Left lung (tissue), 10 donors: ENCODE measurements around the gene SSUH2. TPM values are rescaled to one million over a fixed set of nuclear protein-coding genes. Genes with fewer than 3 reads are reported as not detected.

Experiments
- ATAC-seq: fragments of 200-7000 bp; cut with Tn5 transposase; one replicate; pipeline ENCODE4 v1.9.1; 2020; ENCODE audit warnings: moderate library complexity
- DNase-seq, 4 donors: peaks; one replicate each; pipeline ENCODE4 v3.0.0-alpha.2; 2013 to 2020
- H3K27ac ChIP-seq, 2 donors: fragments of 200-600 bp; sonication (generic) in 1 of 2; one replicate each; pipeline versions ENCODE4 v1.5.0 to v1.8.0; 2020 to 2021
- H3K27me3 ChIP-seq, 2 donors: fragments of 200-600 bp; sonication (generic) in 1 of 2; one replicate each; pipeline versions ENCODE4 v1.5.0 to v1.8.0; 2020 to 2021
- H3K36me3 ChIP-seq, 2 donors: fragments of 200-600 bp; sonication (generic) in 1 of 2; one replicate each; pipeline versions ENCODE4 v1.5.0 to v1.8.0; 2020 to 2021
- H3K4me1 ChIP-seq, 2 donors: fragments of 200-600 bp; one replicate each; pipeline ENCODE4 v1.8.0; 2021
- H3K4me3 ChIP-seq, 2 donors: fragments of 200-600 bp; sonication (generic) in 1 of 2; one replicate each; pipeline versions ENCODE4 v1.5.0 to v1.8.0; 2020 to 2021; ENCODE audit warnings: mild to moderate bottlenecking in 1 of 2
- H3K9me3 ChIP-seq, 2 donors: fragments of 200-600 bp; sonication (generic) in 1 of 2; one replicate each; pipeline versions ENCODE4 v1.5.0 to v1.8.0; 2020 to 2021
- intact Hi-C, 2 donors: fragments of 100-400 bp; cut with DNase I; formaldehyde crosslinking; loops; one replicate each; pipeline versions ENCODE4 v1.11.2 to v1.14.2; 2022
- polyA plus RNA-seq, 6 donors: library from polyadenylated mRNA; unstranded; fragments of 120-200 nt; gene quantifications; one replicate each; pipeline ENCODE4 v1.2.1, GENCODE V29; 2013; ENCODE audit not compliant: insufficient read length in 6 of 6
- total RNA-seq, 2 donors: library from RNA; stranded (reverse); fragmentation: NEBNext Ultra II Directional; extraction: Animal tissue kit (Norgen Biotek cat#: 25700); gene quantifications; one replicate each; pipeline ENCODE4 v1.2.1, GENCODE V29; 2021
- TF ChIP-seq, protein P1 (sequence below), 2 donors: fragments of 200-600 bp; sonication (generic) in 1 of 2; IDR thresholded peaks; one replicate each; pipeline versions ENCODE4 v1.5.0 to v1.8.0; 2021; ENCODE audit warnings: antibody characterized with exemption in 2 of 2
- donor health status: DM: no; HTN: yes; CAD: no.
- donor health status: DM: no; HTN: no; CAD: no.

The SSUH2 gene
- total and polyA plus RNA-seq, 8 donors, result 0.29 to 3.1 (median 1.8) TPM

DNA sequence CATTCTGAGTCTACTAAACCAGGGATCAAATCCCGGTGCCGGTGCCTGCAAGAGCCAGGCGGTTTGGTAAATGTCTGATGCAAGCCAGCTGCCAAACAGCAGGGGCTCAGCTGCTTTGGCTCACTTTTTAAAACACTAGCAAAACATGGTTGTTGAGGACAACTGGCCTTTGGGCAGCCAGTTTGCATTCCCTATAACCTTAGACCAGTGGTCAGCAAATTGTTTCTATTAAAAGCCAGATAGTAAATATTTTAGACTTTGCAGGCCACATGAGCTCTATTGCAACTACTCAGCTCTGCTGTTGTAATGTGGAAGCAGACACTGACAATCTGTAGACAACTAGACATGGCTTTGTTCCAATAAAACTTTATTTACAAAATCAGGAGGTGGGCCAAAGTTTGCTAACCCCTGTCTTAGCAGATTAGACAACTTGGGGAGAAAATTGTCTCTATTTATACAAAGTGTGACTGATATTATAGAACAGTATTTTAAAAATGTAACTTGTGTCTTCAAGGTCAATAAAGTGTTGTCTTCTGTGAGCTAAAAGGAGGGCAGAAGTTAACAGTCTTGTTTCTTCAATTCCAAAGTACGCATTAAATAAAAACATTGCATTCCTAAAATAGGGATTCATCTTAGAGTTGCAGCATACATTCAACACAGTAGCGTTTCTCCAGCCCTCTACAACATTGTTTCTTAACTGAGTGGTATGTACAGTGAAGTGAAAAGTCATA, 67.6 kb downstream of the SSUH2 start:
- H3K27ac ChIP-seq, result peak overlapping the region in 1 of 2 donors; percentile 57

DNA sequence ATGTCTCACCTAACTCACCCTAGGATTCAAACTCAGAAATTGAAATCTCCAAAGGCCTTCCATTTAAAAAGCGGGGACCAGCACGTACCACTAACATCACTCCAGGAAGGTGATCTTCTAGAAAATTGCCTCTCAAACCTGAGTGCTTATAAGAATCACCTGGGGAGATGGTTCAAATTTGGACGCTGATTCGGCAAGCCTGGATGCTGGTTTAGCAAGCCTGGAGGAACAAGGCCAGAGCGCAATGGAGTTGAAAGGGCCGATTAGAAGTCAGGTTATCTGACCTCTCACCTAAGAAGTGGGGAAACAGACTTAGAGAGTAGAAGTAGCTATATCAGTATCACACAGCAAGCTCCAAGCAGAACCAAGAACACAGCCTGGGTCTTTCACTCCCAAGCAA, 68.2 kb downstream of the SSUH2 start:
- intact Hi-C loops, result no loop called here
- Histone ChIP-seq H3K27ac (peak overlapping the region in 1 of 2 donors; percentile 57), H3K4me3 (no peak overlapping the region), H3K27me3 (no peaks in the 10 kb centered on the region), H3K36me3 (peaks cover 0 to 6% of the 10 kb centered on the region in 2 donors), H3K4me1 (peaks cover 4 to 8% of the 10 kb centered on the region in 2 donors), H3K9me3 (no peaks in the 10 kb centered on the region)
- ATAC-seq (no peak), DNase-seq (no peak)
- TF ChIP-seq, protein P1, sequence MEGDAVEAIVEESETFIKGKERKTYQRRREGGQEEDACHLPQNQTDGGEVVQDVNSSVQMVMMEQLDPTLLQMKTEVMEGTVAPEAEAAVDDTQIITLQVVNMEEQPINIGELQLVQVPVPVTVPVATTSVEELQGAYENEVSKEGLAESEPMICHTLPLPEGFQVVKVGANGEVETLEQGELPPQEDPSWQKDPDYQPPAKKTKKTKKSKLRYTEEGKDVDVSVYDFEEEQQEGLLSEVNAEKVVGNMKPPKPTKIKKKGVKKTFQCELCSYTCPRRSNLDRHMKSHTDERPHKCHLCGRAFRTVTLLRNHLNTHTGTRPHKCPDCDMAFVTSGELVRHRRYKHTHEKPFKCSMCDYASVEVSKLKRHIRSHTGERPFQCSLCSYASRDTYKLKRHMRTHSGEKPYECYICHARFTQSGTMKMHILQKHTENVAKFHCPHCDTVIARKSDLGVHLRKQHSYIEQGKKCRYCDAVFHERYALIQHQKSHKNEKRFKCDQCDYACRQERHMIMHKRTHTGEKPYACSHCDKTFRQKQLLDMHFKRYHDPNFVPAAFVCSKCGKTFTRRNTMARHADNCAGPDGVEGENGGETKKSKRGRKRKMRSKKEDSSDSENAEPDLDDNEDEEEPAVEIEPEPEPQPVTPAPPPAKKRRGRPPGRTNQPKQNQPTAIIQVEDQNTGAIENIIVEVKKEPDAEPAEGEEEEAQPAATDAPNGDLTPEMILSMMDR (IDR thresholded peaks at IDR 0.05), result no peak

More for the DNA sequence above, 67.6 kb downstream of the SSUH2 start:
- ATAC-seq, result peak; percentile 57
- TF ChIP-seq, protein P1 (IDR thresholded peaks at IDR 0.05), result no peak
- H3K27me3 ChIP-seq, result no peaks in the 10 kb centered on the region
- no peaks in the 10 kb centered on the region for H3K9me3 ChIP-seq
- H3K36me3 ChIP-seq, result peaks cover 0 to 6% of the 10 kb centered on the region in 2 donors
- intact Hi-C loops, result no loop called here
- H3K4me3 ChIP-seq, result no peak overlapping the region
- peaks cover 4 to 6% of the 10 kb centered on the region in 2 donors for H3K4me1 ChIP-seq
- no peak for DNase-seq

DNA sequence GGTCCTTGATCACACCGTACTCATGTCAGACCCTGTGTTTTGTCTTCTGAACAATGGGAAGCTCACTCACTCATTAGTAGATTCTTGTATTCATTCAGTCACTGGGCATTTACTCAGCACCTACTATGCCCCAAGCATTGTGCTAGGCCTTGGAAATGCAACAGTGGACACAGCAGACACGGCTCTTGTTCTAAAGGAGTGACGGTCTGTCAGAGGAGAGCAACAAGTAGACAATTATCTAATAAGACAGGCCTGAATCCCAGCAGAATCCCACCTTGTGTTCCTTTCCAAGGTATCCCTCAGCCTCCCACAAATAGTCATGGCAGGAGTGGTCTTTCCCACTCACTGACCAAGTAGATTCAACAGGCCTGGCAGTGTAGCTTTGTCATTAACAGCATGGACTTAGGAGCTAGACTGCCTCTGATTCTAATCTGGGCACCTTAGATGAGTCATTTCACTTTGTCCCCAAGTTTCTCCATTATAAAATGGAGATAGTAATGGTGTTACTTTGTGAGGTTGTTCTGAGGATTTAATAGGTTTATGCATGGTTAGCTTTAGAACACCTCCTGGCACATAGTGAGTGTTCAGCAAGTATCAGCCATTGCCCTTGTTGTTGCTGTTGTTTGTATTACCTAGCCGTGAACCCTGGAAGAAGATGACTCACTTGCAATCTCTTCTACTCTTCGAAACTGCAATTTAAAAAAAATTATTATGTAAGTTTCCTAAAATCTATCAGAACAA, 69.1 kb downstream of the SSUH2 start:
- Histone ChIP-seq H3K36me3 (peaks cover 0 to 6% of the 10 kb centered on the region in 2 donors), H3K27me3 (no peaks in the 10 kb centered on the region)
- intact Hi-C loops, result no loop called here

DNA sequence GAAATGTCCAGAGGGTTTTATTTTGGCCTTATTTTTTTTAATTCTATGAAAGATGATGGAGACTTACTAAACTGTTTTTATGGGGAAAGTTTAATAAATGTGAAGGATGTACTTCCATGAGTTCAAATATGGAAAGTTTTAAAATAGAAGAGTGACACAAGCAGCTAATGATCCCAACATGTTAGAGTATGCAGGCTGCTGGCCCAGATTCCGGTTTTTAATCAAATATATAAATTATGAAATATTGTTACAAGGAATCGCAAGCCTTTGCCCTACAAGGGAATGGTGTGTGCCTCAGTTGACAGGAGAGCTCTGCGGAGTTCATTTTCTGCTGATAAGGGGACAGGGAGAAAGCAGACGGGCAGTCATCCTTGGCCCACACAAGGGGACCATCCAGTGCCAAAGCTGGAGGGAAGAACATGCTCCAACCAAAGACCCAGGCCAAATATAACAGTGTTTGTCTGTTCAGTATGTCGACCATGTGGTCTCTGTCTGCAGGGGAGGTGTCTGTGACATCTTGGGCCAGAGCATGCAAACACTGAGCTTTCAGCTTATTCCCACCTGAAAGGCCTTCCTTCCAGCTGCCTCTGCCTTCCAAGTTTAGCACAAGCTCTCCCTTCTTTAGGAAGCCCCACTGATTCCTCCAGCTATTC, 69.8 kb downstream of the SSUH2 start:
- Histone ChIP-seq H3K4me3 (no peak overlapping the region), H3K4me1 (peaks cover 8 to 13% of the 10 kb centered on the region in 2 donors), H3K36me3 (peaks cover 0 to 13% of the 10 kb centered on the region in 2 donors), H3K27ac (no peak overlapping the region), H3K9me3 (no peaks in the 10 kb centered on the region), H3K27me3 (no peaks in the 10 kb centered on the region)
- TF ChIP-seq, protein P1 (IDR thresholded peaks at IDR 0.05), result no peak
- DNase-seq, result no peak
- ATAC-seq, result no peak
- intact Hi-C loops, result no loop called here

More for the DNA sequence above, 69.1 kb downstream of the SSUH2 start:
- H3K27ac ChIP-seq, result peak overlapping the region in 1 of 2 donors; percentile 57
- H3K4me1 ChIP-seq, result peaks cover 8 to 11% of the 10 kb centered on the region in 2 donors
- DNase-seq, result no peak
- ATAC-seq, result no peak
- no peak overlapping the region for H3K4me3 ChIP-seq
- TF ChIP-seq, protein P1 (IDR thresholded peaks at IDR 0.05), result no peak
- H3K9me3 ChIP-seq, result no peaks in the 10 kb centered on the region
